Endothelial cell of umbilical vein (primary cell): ENCODE results near the gene ZNF808. TPM values are rescaled to one million over a fixed set of nuclear protein-coding genes. Genes with fewer than 3 reads are reported as not detected.
"Not testable (repeated sequence)": the region's sequence is repeated elsewhere in the genome, so short reads cannot be mapped to it uniquely, and the experiment has no call there.

ENCODE experiments used
- BruUV-seq: library from RNA; stranded (reverse); fragments of 400-500 nt; replicated peaks from 2 replicates; lab custom pipeline; 2021; lab: Mats Ljungman, UMichigan
- CTCF ChIA-PET: fragments of 300-600, 350-600 bp; sonication (Branson Sonifier 250); formaldehyde crosslinking; loops from one replicate; lab custom pipeline; 2021; ENCODE audit warnings: antibody characterized with exemption, inconsistent platforms; lab: Charles Lee
- POLR2A ChIA-PET: fragments of 300-600, 350-600 bp; sonication (Branson Sonifier 250); formaldehyde crosslinking; loops from one replicate; lab custom pipeline; 2021; ENCODE audit warnings: antibody characterized with exemption, inconsistent platforms; lab: Charles Lee
- DNase-seq: peaks from one replicate; pipeline ENCODE4 v3.0.0-alpha.2; 2011; ENCODE audit warnings: low read depth, low spot score
- FAIRE-seq: peaks from 2 replicates; lab custom pipeline; 2011; peaks lifted over from hg19 to GRCh38; lab: Jason Lieb, UNC
- H2AFZ ChIP-seq: 2 replicates; pipeline ENCODE4 v1.6.0; 2012; ENCODE audit warnings: low read depth, low read length, control low read depth, inconsistent platforms
- H3K27ac ChIP-seq: 2 replicates; pipeline ENCODE4 v1.5.1; 2011; ENCODE audit warnings: low read depth, mild to moderate bottlenecking, control low read depth, low read length, moderate library complexity; ENCODE audit not compliant: insufficient read depth
- H3K27me3 ChIP-seq, 2 experiments: 2 replicates each; pipeline versions ENCODE4 v1.6.0 to v1.6.1; 2011; ENCODE audit warnings: low read length in 2 of 2, mixed read lengths in 1 of 2; ENCODE audit not compliant: control insufficient read depth in 2 of 2, insufficient read depth in 2 of 2
- H3K36me3 ChIP-seq, 2 experiments: 2 replicates in 1 of 2; 3 replicates in 1 of 2; pipeline ENCODE4 v1.5.1; 2011; ENCODE audit warnings: low read length in 2 of 2, mild to moderate bottlenecking in 1 of 2, moderate library complexity in 1 of 2; ENCODE audit not compliant: control insufficient read depth in 2 of 2, insufficient read depth in 2 of 2; ENCODE audit errors: extremely low read depth in 1 of 2
- H3K4me1 ChIP-seq: 3 replicates; pipeline ENCODE4 v1.5.1; 2011; ENCODE audit warnings: mild to moderate bottlenecking, low read length; ENCODE audit not compliant: control insufficient read depth, insufficient read depth; ENCODE audit errors: extremely low read depth
- H3K4me2 ChIP-seq: 2 replicates; pipeline ENCODE4 v1.6.1; 2011; ENCODE audit warnings: low read length, control low read depth, mixed read lengths; ENCODE audit not compliant: insufficient read depth
- H3K4me3 ChIP-seq, 3 experiments: fragments of 200-600 bp in 1 of 3; sonication (generic), shearing (Covaris generic) in 1 of 3; replicated peaks in 1 of 3; 2 replicates each; pipeline ENCODE4 v1.5.1; 2011 to 2016; ENCODE audit warnings: control low read depth in 3 of 3, low read length in 3 of 3, mild to moderate bottlenecking in 2 of 3, inconsistent platforms in 1 of 3, low read depth in 1 of 3, moderate library complexity in 1 of 3; ENCODE audit not compliant: insufficient read depth in 1 of 3
- H3K79me2 ChIP-seq: 2 replicates; pipeline ENCODE4 v1.6.0; 2012; ENCODE audit warnings: low read length, inconsistent platforms; ENCODE audit not compliant: control insufficient read depth, insufficient read depth
- H3K9ac ChIP-seq: replicated peaks from 2 replicates; pipeline ENCODE3; 2011; ENCODE audit warnings: low read length, control low read depth; ENCODE audit not compliant: insufficient read depth; ENCODE audit errors: extremely low read depth
- H3K9me1 ChIP-seq: replicated peaks from 3 replicates; pipeline ENCODE4 v1.6.0; 2011; ENCODE audit warnings: mild to moderate bottlenecking, low read length; ENCODE audit not compliant: control insufficient read depth, insufficient read depth; ENCODE audit errors: extremely low read depth
- H3K9me3 ChIP-seq: replicated peaks from 2 replicates; pipeline ENCODE4 v1.5.1; 2012; ENCODE audit warnings: low read length, inconsistent platforms; ENCODE audit not compliant: control insufficient read depth, insufficient read depth
- H4K20me1 ChIP-seq: replicated peaks from 2 replicates; pipeline ENCODE3; 2011; ENCODE audit warnings: mild to moderate bottlenecking, low read length; ENCODE audit not compliant: control insufficient read depth, insufficient read depth; ENCODE audit errors: extremely low read depth
- CTCF ChIP-seq, 2 donors: IDR thresholded peaks; 1 replicate in 1 of 2; 2 replicates in 1 of 2; pipeline ENCODE4 v1.5.1; 2011; ENCODE audit warnings: low read length in 2 of 2, mild to moderate bottlenecking in 2 of 2, moderate library complexity in 2 of 2, control low read depth in 1 of 2, inconsistent platforms in 1 of 2, low read depth in 1 of 2; ENCODE audit not compliant: insufficient read depth in 1 of 2; ENCODE audit errors: extremely low read depth in 1 of 2
- EZH2 ChIP-seq: IDR thresholded peaks from 2 replicates; pipeline ENCODE4 v1.6.1; 2012; ENCODE audit warnings: borderline replicate concordance, low read depth, mild to moderate bottlenecking, moderate library complexity, low read length, inconsistent platforms; ENCODE audit not compliant: severe bottlenecking
- FOS ChIP-seq: IDR thresholded peaks from 2 replicates; pipeline ENCODE4 v1.6.1; 2011; ENCODE audit warnings: mild to moderate bottlenecking, low read length, moderate library complexity, borderline replicate concordance; ENCODE audit not compliant: insufficient read depth
- GATA2 ChIP-seq: IDR thresholded peaks from 2 replicates; pipeline ENCODE4 v1.7.0; 2011; ENCODE audit warnings: low read depth, mild to moderate bottlenecking, moderate library complexity, mixed read lengths, low read length; ENCODE audit not compliant: insufficient read length, insufficient read depth
- JUN ChIP-seq: IDR thresholded peaks from 2 replicates; pipeline ENCODE4 v1.6.1; 2011; ENCODE audit warnings: borderline replicate concordance, low read depth; ENCODE audit not compliant: insufficient read length, insufficient read depth
- MAX ChIP-seq: IDR thresholded peaks from 2 replicates; pipeline ENCODE4 v1.6.1; 2011; ENCODE audit not compliant: insufficient read depth, insufficient read length
- MYC ChIP-seq: IDR thresholded peaks from one replicate; pipeline ENCODE4 v1.6.1; 2011; ENCODE audit warnings: mild to moderate bottlenecking, low read depth, low read length
- POLR2A ChIP-seq: IDR thresholded peaks from 2 replicates; pipeline ENCODE4 v1.6.1; 2012; ENCODE audit warnings: low read depth, mild to moderate bottlenecking, control low read depth, low read length
- POLR2AphosphoS5 ChIP-seq: IDR thresholded peaks from 2 replicates; pipeline ENCODE4 v1.6.1; 2012; ENCODE audit warnings: low read depth, mild to moderate bottlenecking, control low read depth, low read length, moderate library complexity; ENCODE audit not compliant: insufficient read depth
- dilution Hi-C: fragments of 300-500 bp; cut with MboI; formaldehyde crosslinking; loops from one replicate; pipeline ENCODE4 v1.15.0; 2019; ENCODE audit warnings: low sequenced_read_pairs; ENCODE audit not compliant: extremely low pct_ligation_motif_present
- intact Hi-C: fragments of 100-400 bp; cut with micrococcal nuclease; formaldehyde crosslinking; loops from one replicate; pipeline ENCODE4 v1.10.0; 2022
- polyA plus RNA-seq, 4 experiments: library from polyadenylated mRNA; depleted of rRNA in 3 of 4; stranded (reverse) in 3 of 4; unstranded in 1 of 4; fragments of >200 nt; gene quantifications; 2 replicates each; pipeline versions ENCODE4 v1.2.1 to v1.2.3, GENCODE V29; 2011 to 2012; ENCODE audit warnings: missing spikeins in 1 of 4
- total RNA-seq: library from RNA; stranded (reverse); gene quantifications from 2 replicates; pipeline ENCODE4 v1.2.3, GENCODE V29; 2021

ZNF808 gene
- total and polyA plus RNA-seq, 2 donors (not counting 3 experiments of a cell fraction or from before 2014, with no cell fraction given): 1.9 to 15.2 TPM

GRCh38 chr19:52541608-52542007 lies 14.1 kb downstream of the ZNF808 start:
- CTCF ChIA-PET: no interaction called here

GRCh38 chr19:52542541-52542940 lies 15.1 kb downstream of the ZNF808 start:
- H3K27me3 ChIP-seq, BruUV-seq, POLR2A ChIA-PET, dilution Hi-C loops, H2AFZ ChIP-seq, H3K9me1 ChIP-seq, CTCF ChIA-PET, H3K4me3 ChIP-seq, H4K20me1 ChIP-seq, H3K4me1 ChIP-seq, H3K9ac ChIP-seq, intact Hi-C loops, H3K79me2 ChIP-seq, H3K4me2 ChIP-seq, H3K36me3 ChIP-seq, H3K9me3 ChIP-seq, FAIRE-seq: not testable (repeated sequence)
- peak overlapping the region; percentile 18 for H3K27ac ChIP-seq
- DNase-seq: peak; percentile 22

More at GRCh38 chr19:52541608-52542007, 14.1 kb downstream of the ZNF808 start:
- POLR2A ChIA-PET: no interaction called here
- TF ChIP-seq MAX (no peak), FOS (no peak), GATA2 (no peak), JUN (no peak), POLR2A (no peak), MYC (no peak), CTCF (IDR thresholded peaks at IDR 0.05; ENCODE audit: extremely low read depth in 1 of 2, insufficient read depth in 1 of 2, low read depth in 1 of 2, low read length in 2 of 2) (no peak), POLR2AphosphoS5 (no peak), EZH2 (no peak)
- Histone ChIP-seq H3K9me1 (no peaks in the 10 kb centered on the region), H3K4me1 (peaks cover 6% of the 10 kb centered on the region), H3K4me2 (no peak overlapping the region), H3K9me3 (no peaks in the 10 kb centered on the region), H3K9ac (no peak overlapping the region), H2AFZ (no peak overlapping the region), H3K79me2 (peaks cover 3% of the 10 kb centered on the region), H3K27ac (no peak overlapping the region), H4K20me1 (no peaks in the 10 kb centered on the region), H3K27me3 (no peaks in the 10 kb centered on the region), H3K4me3 (no peak overlapping the region), H3K36me3 (peaks cover 0 to 2% of the 10 kb centered on the region in 2 experiments)
- intact Hi-C loops: no loop called here
- DNase-seq (no peak), FAIRE-seq (no peak)
- dilution Hi-C loops: no loop called here
- BruUV-seq: no TSS peak
